ENCODE data around the gene CPT1B.

Gene CPT1B

GRCh38 chr22:50585781-50586180 lies 7.6 kb upstream of the CPT1B start:
- DNase-seq (ENCODE audit: low read depth in 2 of 2), result no peak

- no peak for DNase-seq (ENCODE audit: low read depth in 2 of 2)
Observed at GRCh38 chr22:50585238-50585637, 7.0 kb upstream of the CPT1B start.

DNA sequence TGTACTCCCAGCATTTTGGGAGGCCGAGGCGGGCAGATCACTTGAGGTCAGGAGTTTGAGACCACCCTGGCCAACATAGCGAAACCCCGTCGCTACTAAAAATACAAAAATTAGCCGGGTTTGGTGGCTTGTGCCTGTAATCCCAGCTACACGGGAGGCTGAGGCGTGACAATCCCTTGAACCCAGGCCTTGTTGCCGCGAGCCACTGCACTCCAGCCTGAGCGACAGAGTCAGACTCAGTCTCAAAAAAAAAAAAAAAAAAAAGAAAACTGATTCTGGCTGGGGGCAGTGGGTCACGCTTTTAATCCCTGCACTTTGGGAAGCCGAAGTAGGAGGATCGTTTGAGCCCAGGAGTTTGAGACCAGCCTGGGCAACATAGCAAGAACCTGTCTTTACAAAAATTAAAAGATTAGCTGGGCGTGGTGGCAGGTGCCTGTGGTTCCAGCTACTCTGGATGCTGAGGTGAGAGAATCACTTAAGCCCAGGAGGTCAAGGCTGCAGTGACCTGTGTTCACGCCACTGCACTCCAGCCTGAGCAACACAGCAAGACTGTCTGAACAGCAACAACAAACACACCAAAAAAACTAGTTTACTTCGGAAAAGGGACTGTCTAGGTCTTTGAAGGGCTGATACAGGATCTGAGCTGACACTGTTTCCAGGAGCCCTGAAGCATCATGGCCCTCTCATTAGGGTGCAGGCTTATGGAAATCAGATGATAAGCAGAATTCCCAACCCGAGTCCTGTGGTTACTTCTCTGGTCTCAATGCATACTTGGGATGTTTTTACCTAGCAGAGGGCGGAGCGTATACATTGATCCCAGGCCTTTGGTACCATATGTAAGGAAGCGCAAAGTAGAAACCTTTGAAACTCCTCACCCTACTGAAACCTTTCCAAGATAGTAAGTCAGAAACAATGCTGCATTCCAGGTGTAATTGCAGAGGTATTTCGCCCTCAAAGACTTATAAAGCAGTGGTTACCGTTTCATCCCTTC lies 6.2 kb upstream of the CPT1B start:
- DNase-seq (ENCODE audit: low read depth in 2 of 2), result no peak

DNA sequence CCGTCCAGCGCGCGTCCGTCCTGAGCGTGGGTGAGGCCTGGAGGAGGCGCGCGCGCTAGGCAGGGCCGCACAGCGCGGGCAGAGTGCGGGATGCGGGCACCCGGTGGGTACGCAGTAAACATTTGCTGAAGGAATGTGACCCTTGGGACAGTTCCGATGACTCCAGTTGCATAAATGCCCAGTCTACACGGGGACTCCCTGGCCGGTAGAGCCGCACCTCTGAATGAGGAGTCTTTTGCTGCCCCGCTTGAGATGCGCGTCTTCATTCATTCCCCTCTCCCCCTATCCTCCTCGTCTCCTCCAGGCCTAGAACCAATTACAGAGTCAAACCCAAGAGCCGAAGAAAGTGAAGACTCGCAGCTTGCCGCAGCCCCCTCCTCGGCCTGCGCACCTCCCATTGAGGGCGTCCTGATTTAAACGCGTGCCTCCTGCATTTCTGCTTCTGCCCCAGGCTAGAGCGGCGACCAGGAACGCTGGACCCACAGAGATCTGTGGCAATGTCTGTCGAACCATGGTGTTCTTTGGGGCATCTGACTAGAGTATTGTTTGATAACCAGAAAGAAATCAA lies 5.2 kb upstream of the CPT1B start:
- no peak for DNase-seq (ENCODE audit: low read depth in 2 of 2)

DNA sequence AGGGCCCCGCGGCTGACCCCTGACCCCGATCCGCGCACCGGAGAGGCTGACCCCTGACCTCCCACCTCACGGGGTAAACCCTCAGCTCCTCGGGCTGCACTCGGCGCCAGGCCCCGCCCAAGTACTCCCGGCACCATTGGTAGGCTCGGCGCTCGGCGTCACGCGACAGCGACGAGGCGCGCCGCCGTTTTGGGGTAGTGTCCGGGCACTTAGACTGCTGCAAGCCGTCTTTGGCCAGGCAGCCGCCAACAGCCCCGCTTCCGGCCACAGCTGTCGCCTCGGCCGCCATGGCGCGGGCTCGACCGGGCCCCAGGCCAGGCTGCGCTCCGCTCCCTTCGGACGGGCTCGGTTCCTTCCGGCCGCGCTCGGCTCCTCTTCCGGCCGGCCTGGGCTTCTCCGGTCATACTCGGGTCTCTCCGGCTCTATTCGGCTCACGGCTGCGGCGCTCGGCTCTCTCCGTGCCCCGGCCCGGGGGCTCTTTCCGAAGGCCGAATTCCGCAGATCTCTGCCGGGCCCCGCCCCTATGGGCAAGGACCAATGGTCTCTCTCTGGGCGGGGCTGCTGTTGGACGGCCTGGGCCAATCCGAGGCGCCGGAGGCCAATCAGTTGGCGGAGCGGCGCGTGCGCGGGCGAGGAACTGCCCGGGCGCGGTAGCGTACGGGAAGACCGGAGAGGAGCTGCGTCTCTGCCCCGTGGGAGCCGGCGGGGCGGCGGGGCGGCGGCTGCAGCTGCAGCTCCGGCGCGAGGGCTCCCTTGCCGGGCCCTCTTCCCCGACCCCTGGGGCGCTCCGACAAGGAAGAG lies 4.5 kb upstream of the CPT1B start, which contains the start of gene CHKB:
CHKB (minus strand) TSS at position 357 of the 801 bp plus-strand sequence; CDS start at position 289, 68 bp downstream.
- DNase-seq (ENCODE audit: low read depth in 2 of 2), result peak; percentile 94

DNA sequence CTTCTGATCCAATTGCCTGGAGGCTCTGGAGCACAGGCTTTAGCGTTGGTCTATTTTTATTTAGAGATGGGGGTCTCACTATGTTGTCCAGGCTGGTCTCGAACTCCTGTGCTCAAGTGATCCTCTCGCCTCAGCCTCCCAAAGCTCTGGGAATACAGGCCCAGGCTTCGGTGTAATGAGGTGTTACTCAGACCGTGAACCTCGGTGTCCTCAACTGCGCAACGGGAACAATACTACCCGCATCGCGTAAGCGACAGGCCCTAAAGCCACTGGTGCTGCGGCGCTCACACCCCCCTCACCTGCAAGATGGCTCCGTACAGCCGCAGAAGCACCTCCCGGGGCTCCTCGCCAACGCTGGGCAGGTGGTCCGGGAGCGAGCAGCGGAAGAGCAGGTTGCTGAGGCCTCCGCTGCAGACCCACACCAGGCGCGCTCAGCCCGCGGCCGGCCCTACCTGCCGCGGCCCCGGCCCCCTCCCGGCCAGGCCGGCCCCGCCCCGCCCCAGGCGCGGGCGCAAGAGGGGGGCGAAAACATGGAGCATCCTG lies 3.8 kb upstream of the CPT1B start:
- DNase-seq (ENCODE audit: low read depth in 2 of 2), result no peak

DNA sequence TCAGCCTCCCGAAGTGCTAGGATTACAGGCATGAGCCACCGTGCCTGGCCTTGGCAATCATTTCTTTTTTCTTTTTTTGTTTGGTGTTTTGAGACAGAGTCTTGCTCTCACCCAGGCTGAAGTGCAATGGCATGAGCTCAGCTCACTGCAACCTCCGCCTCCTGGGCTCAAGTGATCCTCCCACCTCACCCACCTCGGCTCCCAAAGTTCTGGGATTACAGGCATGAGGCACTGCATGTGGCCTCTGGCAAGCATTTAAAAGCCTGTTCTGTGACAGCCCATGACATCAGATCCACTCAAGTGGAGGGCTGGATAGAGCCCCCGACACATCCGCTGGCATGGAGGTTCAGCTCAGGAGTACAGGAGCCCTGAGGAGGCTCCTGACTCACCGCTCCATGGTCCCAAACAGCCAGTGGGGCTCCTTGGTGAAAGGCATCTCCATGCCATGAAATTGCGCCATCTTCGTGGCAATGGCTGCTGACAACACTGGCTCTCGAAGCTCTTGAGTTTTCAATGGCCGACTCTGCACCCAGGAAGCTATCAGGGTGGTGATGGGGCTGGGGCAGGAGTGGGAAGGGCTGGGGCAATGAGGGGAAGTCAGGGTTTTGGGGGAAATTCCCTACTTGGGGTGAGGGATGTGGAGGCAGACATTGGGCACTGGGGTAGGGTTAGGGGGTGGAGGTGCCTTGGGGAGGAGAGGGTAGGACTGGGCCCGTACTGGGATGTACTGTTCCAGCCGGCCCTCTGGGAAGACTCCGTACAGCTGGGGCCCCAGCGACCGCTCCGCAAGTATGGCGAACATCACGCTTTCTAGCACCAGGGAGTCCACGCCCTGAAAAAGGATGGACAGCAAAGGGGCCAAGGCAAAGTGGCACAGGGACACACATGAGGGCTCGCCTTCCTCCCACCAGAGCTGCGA lies 3.1 kb upstream of the CPT1B start:
- no peak for DNase-seq (ENCODE audit: low read depth in 2 of 2)

DNA sequence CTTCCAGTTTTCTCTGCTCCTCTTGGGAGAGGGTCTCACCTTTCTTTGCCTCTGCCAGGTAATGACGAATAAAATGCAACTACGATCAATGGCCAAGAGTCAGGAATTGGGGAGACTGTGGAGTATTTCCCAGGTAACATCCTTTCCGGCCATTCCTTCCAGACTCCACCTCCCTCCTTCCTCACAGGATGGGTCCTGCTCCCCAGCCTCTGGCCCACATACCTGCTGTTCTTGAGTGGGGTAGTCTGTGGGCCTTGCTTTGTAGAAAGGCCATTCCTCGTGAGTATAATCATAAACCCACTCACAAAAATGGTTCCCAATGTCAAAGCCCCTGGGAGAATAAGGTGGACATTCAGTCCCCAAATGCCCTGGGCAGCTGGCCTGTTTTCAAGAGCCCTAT lies 1.5 kb upstream of the CPT1B start:
- no peak for DNase-seq (ENCODE audit: low read depth in 2 of 2)

DNA sequence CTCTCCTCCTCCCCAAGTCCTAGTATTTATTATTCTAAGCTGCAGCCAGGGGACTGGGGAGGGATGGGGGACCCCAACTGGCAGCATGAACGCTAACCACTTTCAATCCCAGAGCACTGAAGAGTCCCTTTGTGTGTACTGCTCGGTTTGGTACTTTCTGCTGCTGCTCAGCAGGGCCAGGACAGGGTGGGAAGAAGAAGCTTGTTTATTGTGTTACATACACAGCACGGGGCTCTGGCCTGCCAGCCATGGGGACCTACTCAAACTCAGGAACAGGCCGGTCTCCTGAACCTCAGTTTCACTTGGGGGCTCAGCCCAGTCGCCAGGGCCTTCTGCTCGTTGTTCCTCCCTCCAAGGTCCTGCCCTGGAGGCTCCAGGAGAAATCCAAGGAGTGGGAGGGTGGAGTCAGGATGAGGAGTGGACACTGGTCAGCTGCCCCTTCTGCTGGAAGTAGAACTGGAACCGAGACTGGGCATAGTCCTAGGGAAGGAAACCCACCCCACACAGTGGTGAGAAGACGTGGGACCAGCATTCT lies 616 bp upstream of the CPT1B start:
- DNase-seq (ENCODE audit: low read depth in 2 of 2), result no peak

- DNase-seq (ENCODE audit: low read depth in 2 of 2), result no peak
Observed at GRCh38 chr22:50577697-50577986, 585 bp downstream of the CPT1B start.

- no peak for DNase-seq (ENCODE audit: low read depth in 2 of 2)
Observed at GRCh38 chr22:50576806-50577696, 1.2 kb downstream of the CPT1B start.

- no peak for DNase-seq (ENCODE audit: low read depth in 2 of 2)
Observed at GRCh38 chr22:50576070-50576469, 2.2 kb downstream of the CPT1B start.

DNA sequence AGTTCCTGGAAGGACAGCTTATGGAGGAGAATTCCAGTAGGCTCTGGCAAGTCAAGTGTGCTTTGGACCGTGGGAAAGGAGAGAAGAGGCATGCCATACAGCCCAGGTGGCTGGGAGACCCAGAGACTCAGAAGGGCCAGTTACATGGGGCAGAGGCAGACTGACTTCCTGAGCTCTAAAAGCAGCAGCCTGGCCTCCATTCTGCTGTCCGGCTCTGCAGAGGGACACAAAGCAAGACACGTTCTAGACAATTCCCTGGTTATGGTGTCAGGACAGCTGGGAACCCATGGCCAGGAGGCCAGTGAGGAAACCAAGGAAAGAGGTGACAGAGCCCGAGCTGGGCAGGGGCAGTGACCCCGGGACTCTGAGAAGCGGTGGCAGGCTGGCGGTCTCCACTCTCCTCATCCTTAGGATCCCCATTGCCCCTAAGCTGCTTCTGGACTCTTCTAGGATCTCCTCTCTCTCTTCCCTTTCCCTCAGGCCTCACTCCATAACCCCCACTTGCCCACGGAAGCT lies 2.7 kb downstream of the CPT1B start:
- no peak for DNase-seq (ENCODE audit: low read depth in 2 of 2)

GRCh38 chr22:50574383-50574755 lies 3.9 kb downstream of the CPT1B start:
- DNase-seq (ENCODE audit: low read depth in 2 of 2), result no peak

GRCh38 chr22:50573491-50574382 lies 4.5 kb downstream of the CPT1B start:
- DNase-seq (ENCODE audit: low read depth in 2 of 2), result no peak

- DNase-seq (ENCODE audit: low read depth in 2 of 2), result no peak
Observed at GRCh38 chr22:50572965-50573364, 5.3 kb downstream of the CPT1B start.

DNA sequence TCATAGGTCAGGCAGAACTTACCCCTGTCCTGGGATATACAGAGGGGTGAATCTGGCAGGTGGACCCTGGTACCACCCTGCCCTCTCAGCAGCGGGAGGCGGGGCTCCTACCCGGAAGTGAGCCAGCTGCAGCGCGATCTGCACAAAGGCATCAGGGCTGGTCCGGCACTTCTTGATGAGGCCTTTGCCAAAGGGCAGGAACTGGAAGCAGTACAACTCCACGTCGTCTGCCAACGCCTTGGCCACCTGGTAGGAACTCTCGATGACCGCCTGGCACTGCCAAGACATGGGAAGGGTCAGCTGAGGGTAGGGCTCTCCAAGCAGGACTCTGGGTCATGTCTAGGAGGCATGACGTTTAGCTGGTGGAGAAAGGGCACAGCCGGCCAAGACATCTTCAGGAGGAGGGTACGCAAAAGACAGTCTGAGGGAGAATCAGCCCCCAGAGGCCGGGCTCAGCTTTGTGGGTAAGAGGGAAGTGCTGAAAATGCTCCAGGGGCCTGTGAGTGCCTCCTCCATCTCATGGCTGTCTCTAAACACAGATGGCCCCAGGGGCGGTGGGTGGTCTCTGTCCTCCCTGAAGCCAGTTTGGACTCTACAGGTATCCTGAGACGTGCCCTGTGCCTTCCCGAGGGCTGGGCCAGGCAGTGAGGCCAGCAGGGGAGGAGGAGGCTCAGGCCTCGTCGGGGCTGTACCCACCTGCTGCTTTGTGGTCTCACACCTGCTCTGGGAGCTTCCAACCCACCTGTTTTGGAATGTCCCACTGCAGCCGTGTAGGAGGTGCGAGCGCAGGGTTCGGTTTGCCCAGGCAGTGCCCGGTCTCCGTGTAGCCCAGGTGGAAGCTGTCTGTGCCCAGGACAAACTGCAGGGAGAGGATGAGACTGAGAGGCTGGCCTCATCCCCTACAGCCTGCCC lies 6.7 kb downstream of the CPT1B start:
- DNase-seq (ENCODE audit: low read depth in 2 of 2), result no peak

- no peak for DNase-seq (ENCODE audit: low read depth in 2 of 2)
Observed at GRCh38 chr22:50570861-50571260, 7.4 kb downstream of the CPT1B start.

All from fibroblast of skin of left quadriceps (primary cell).